GM12878 (cell line): Measurements from ENCODE around the gene MAP3K7CL. TPM values are rescaled to one million over a fixed set of nuclear protein-coding genes. Genes with fewer than 3 reads are reported as not detected.

Source experiments
- ATAC-seq: fragments of 200-7000 bp; cut with Tn5 transposase; 3 replicates; pipeline ENCODE4 v1.9.1; 2020; ENCODE audit warnings: mild to moderate bottlenecking, moderate library complexity
- BruUV-seq: library from RNA; stranded (reverse); fragments of 400-500 nt; replicated peaks from 2 replicates; lab custom pipeline; 2021; lab: Mats Ljungman, UMichigan
- CTCF ChIA-PET: fragments of 300-600 bp; sonication (Branson Sonifier 250); formaldehyde crosslinking; extraction: SDS; loops from one replicate; lab custom pipeline; 2021; ENCODE audit warnings: inconsistent platforms; lab: Yijun Ruan, JAX
- POLR2A ChIA-PET: fragments of 350-600 bp; formaldehyde crosslinking; extraction: SDS; loops from one replicate; lab custom pipeline; 2021; ENCODE audit warnings: inconsistent platforms; lab: Charles Lee
- RAD21 ChIA-PET: fragments of 300-600 bp; sonication (Branson Sonifier 250); formaldehyde crosslinking; loops from one replicate; lab custom pipeline; 2023; ENCODE audit warnings: antibody characterized with exemption; ENCODE audit not compliant: unreplicated experiment; lab: Charles Lee
- SMC1A ChIA-PET: fragments of 300-600 bp; sonication (Branson Sonifier 250); formaldehyde crosslinking; loops from one replicate; lab custom pipeline; 2023; ENCODE audit not compliant: unreplicated experiment, uncharacterized antibody; lab: Charles Lee
- DNase-seq: peaks from one replicate; pipeline ENCODE4 v3.0.0-alpha.2; 2011; ENCODE audit warnings: low read depth, low spot score
- FAIRE-seq: peaks from 3 replicates; lab custom pipeline; 2011; peaks lifted over from hg19 to GRCh38; lab: Jason Lieb, UNC
- H2AFZ ChIP-seq: 2 replicates; pipeline ENCODE4 v1.6.0; 2011; ENCODE audit warnings: low read depth, low read length, control low read depth; ENCODE audit not compliant: control insufficient read depth
- H3K27ac ChIP-seq: 2 replicates; pipeline ENCODE4 v1.5.1; 2011; ENCODE audit warnings: control low read depth; ENCODE audit not compliant: control insufficient read depth, insufficient read depth
- H3K27me3 ChIP-seq, 2 experiments: replicated peaks in 1 of 2; 2 replicates each; pipeline versions ENCODE4 v1.6.0 to v1.6.1; 2011; ENCODE audit warnings: low read length in 1 of 2; ENCODE audit not compliant: control insufficient read depth in 2 of 2, insufficient read depth in 2 of 2
- H3K36me3 ChIP-seq, 2 experiments: 2 replicates each; pipeline ENCODE4 v1.5.1; 2011; ENCODE audit warnings: low read length in 1 of 2; ENCODE audit not compliant: control insufficient read depth in 2 of 2, insufficient read depth in 2 of 2
- H3K4me1 ChIP-seq: 2 replicates; pipeline ENCODE4 v1.6.1; 2011; ENCODE audit warnings: mild to moderate bottlenecking, low read length, moderate library complexity, mixed read lengths; ENCODE audit not compliant: control insufficient read depth, insufficient read depth
- H3K4me2 ChIP-seq: 2 replicates; pipeline ENCODE4 v1.6.0; 2011; ENCODE audit warnings: control low read depth; ENCODE audit not compliant: control insufficient read depth, insufficient read depth
- H3K4me3 ChIP-seq: fragments of 200-600 bp; sonication (generic); 2 replicates; pipeline ENCODE4 v1.5.1; 2016
- H3K79me2 ChIP-seq: 2 replicates; pipeline ENCODE4 v1.6.0; 2011; ENCODE audit warnings: low read length; ENCODE audit not compliant: control insufficient read depth, insufficient read depth
- H3K9ac ChIP-seq: 2 replicates; pipeline ENCODE4 v1.8.0; 2011; ENCODE audit warnings: low read length, control low read depth, mixed read lengths; ENCODE audit not compliant: control insufficient read depth, insufficient read depth
- H3K9me3 ChIP-seq: replicated peaks from 3 replicates; pipeline ENCODE4 v1.5.1; 2011; ENCODE audit warnings: mild to moderate bottlenecking, low read length; ENCODE audit not compliant: control insufficient read depth, insufficient read depth
- H4K20me1 ChIP-seq: 2 replicates; pipeline ENCODE4 v1.6.0; 2011; ENCODE audit not compliant: control insufficient read depth, insufficient read depth
- ATF3 ChIP-seq: IDR thresholded peaks from 2 replicates; pipeline ENCODE4 v1.6.1; 2011; ENCODE audit warnings: low read depth, mild to moderate bottlenecking, low read length, moderate library complexity, borderline replicate concordance; ENCODE audit errors: extremely low read depth
- CUX1 ChIP-seq: IDR thresholded peaks from 2 replicates; pipeline ENCODE4 v1.6.1; 2012; ENCODE audit warnings: improper control_type of control experiment, low read depth, low read length; ENCODE audit not compliant: insufficient replicate concordance
- MTA3 ChIP-seq: IDR thresholded peaks from 2 replicates; pipeline ENCODE4 v1.6.1; 2012; ENCODE audit warnings: low read length, inconsistent platforms, borderline replicate concordance
- MXI1 ChIP-seq: fragments of 150-350 bp; IDR thresholded peaks from 2 replicates; pipeline ENCODE4 v1.6.1; 2011; ENCODE audit warnings: low read depth, mild to moderate bottlenecking, inconsistent platforms, low read length, improper control_type of control experiment
- NKRF ChIP-seq: fragments of 450-650 bp; conservative IDR thresholded peaks from 2 replicates; pipeline ENCODE4 v1.6.1; 2017; ENCODE audit warnings: mild to moderate bottlenecking, moderate library complexity
- NR2C2 ChIP-seq: IDR thresholded peaks from 2 replicates; pipeline ENCODE4 v1.6.1; 2011; ENCODE audit warnings: borderline replicate concordance, low read depth; ENCODE audit not compliant: control insufficient read depth, insufficient read length
- POLR2AphosphoS5 ChIP-seq: IDR thresholded peaks from 2 replicates; pipeline ENCODE4 v1.6.1; 2011; ENCODE audit warnings: mild to moderate bottlenecking, low read length, inconsistent platforms
- SMAD5 ChIP-seq: IDR thresholded peaks from 2 replicates; pipeline ENCODE4 v1.6.1; 2016; ENCODE audit warnings: antibody characterized with exemption, low read depth
- STAT1 ChIP-seq: fragments of 450-650 bp; conservative IDR thresholded peaks from 2 replicates; pipeline ENCODE4 v1.6.1; 2014; ENCODE audit warnings: antibody characterized with exemption, mild to moderate bottlenecking
- ZBTB4 ChIP-seq: fragments of 450-650 bp; formaldehyde crosslinking; IDR thresholded peaks from 2 replicates; pipeline ENCODE4 v1.4.0; 2022; ENCODE audit warnings: mild to moderate bottlenecking, moderate library complexity
- ZNF384 ChIP-seq: IDR thresholded peaks from 2 replicates; pipeline ENCODE4 v1.6.1; 2012; ENCODE audit warnings: low read depth, mild to moderate bottlenecking, low read length, improper control_type of control experiment, borderline replicate concordance
- WGBS: methylation state at CpG from one replicate; pipeline ENCODE4 v1.1.6; 2016; ENCODE audit warnings: low lambda C conversion rate; ENCODE audit not compliant: insufficient replicate concordance, insufficient coverage; ENCODE audit errors: missing lambda C conversion rate; 5-methylcytosine and 5-hydroxymethylcytosine counted together
- in situ Hi-C: fragments of 300-500 bp; cut with MboI; formaldehyde crosslinking; loops from 9 replicates; pipeline ENCODE4 v1.14.3; 2018; ENCODE audit warnings: mixed read lengths
- intact Hi-C: fragments of 100-400 bp; cut with micrococcal nuclease; formaldehyde crosslinking; loops from one replicate; pipeline ENCODE4 v1.14.2; 2022; ENCODE audit not compliant: unreplicated experiment
- polyA plus RNA-seq, 11 experiments: library from polyadenylated mRNA; depleted of rRNA in 4 of 11; unstranded in 6 of 11; stranded (reverse) in 5 of 11; fragments of >200 nt; fragmentation: Nextera tagmentation in 4 of 11; fragmentation: Illumina TruSeq in 1 of 11; extraction: Ambion mirVana in 4 of 11; extraction: Trizol in 1 of 11; gene quantifications; 1 replicate in 1 of 11; 2 replicates in 10 of 11; pipeline versions ENCODE4 v1.2.1 to v1.2.3, GENCODE V29; 2011 to 2016; ENCODE audit warnings: inconsistent platforms in 2 of 11, missing spikeins in 2 of 11, low read depth in 1 of 11
- total RNA-seq, 4 experiments: library from RNA; depleted of rRNA in 3 of 4; stranded (reverse); fragments of >200 nt in 3 of 4; fragmentation: Illumina TruSeq in 1 of 4; extraction: Trizol in 1 of 4; gene quantifications; 2 replicates each; pipeline versions ENCODE4 v1.2.1 to v1.2.3, GENCODE V29; 2013 to 2021

Gene MAP3K7CL
- total and polyA plus RNA-seq, 10 of the 15 experiments (the other 5 are each of a cell fraction or from before 2014, with no cell fraction given): 3.2 to 19.7 (median 6.6) TPM

GRCh38 chr21:29187944-29188343, 57.5 kb downstream of the MAP3K7CL start:
- DNase-seq (no peak), FAIRE-seq (no peak), ATAC-seq (no peak)
- no peaks in the 10 kb centered on the region for H3K27me3 ChIP-seq
- no peak overlapping the region for H3K4me2 ChIP-seq
- H4K20me1 ChIP-seq: no peaks in the 10 kb centered on the region
- H3K4me1 ChIP-seq: peaks cover 7% of the 10 kb centered on the region
- H3K27ac ChIP-seq: no peak overlapping the region
- H3K36me3 ChIP-seq: no peaks in the 10 kb centered on the region
- no peak overlapping the region for H3K9ac ChIP-seq
- H3K4me3 ChIP-seq: no peak overlapping the region
- H3K79me2 ChIP-seq: no peaks in the 10 kb centered on the region
- H2AFZ ChIP-seq: no peak overlapping the region
- in situ Hi-C loops (no loop called here), intact Hi-C loops (no loop called here)
- ChIA-PET POLR2A (no interaction called here), SMC1A (interaction anchor here (0.9 to 1.4 kb wide), 3 partner anchors 12 to 152 kb away, joined by 3 to 4 read pairs (median 3); no protein-coding TSS in a partner anchor), CTCF (interaction anchor here (1.4 kb wide), 1 partner anchor 11 kb away, joined by 3 read pairs; no protein-coding TSS in a partner anchor), RAD21 (interaction anchor here (1.3 kb wide), 1 partner anchor 113 kb away, joined by 3 read pairs; no protein-coding TSS in a partner anchor)
- WGBS: 98% methylated on average over 2 of the region's 2 CpGs
- BruUV-seq: no TSS peak
- H3K9me3 ChIP-seq: no peaks in the 10 kb centered on the region
- TF ChIP-seq STAT1 (no peak), NKRF (no peak), MXI1 (no peak), SMAD5 (no peak), CUX1 (no peak), NR2C2 (no peak), ZBTB4 (CRISPR knock-in tag) (no peak), ZNF384 (no peak), POLR2AphosphoS5 (no peak), MTA3 (no peak), ATF3 (no peak)
